Stimulated activated CD8-positive, alpha-beta memory T cell treated with anti-CD3 and anti-CD28 coated beads, Interleukin-15, amount 100 ng/mL, for 1 hour (primary cell): Measurements from ENCODE around the gene VDR.

Source experiments
- DNase-seq: peaks from one replicate; pipeline ENCODE4 v3.0.0-alpha.2; 2020; ENCODE audit warnings: low read depth

The VDR gene

DNA sequence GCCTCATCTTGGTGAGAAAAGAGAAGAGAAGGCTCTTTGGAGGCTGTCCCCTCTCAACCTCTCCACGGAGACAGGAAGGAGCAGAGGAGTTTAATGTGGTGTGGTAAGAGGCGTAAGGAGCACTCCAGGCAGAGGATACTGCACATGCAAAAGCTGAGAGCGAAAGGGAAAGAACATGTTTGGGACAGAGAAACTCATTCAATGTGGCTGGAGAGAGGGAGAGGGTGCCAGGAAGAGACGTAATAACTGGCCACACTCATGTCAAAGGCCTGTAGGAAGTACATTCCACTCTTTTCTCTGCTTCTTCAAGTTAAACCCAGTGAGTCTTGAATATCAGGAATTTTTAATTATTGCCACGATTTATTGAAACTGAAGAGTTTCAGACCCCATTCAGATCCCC, 12.0 kb downstream of the VDR start:
- no peak for DNase-seq

DNA sequence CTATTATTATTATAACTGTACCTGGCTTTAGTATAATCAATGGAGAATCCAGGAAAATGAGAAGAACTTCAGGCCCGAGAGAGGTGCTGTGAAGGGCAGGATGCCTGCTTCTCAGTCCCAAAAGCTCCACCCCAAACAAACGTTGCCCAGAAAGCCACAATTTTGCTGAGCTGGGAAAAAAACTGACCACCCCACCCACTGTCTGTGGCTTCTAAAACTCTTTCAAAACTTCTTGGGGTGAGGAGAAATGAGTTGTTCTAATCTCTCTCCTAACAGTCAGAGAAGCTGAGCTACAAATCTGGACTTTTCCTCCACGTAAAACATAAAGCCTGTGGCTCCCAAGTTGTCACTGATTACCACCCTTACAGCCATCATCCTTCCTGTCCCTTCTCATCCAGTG, 13.4 kb downstream of the VDR start:
- no peak for DNase-seq

DNA sequence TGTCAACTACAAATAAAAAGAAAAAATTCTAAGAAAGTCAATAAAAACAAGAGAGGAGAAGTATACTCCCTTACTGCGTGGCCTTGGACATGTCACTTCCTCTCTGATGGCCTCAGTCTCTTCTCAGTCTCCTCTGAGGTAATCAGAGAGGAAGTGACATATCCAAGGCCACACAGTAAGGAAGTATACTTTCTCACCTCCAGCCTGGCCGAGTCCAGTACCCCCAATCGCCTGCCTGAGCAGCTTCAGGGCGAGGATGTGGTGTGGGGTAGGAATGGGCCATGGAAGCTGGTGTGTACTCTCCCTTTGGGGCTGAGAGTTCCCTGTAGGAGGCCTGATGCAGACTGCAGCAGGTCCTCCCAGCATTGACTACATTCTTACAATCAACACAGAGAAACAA, 15.8 kb downstream of the VDR start:
- no peak for DNase-seq

DNA sequence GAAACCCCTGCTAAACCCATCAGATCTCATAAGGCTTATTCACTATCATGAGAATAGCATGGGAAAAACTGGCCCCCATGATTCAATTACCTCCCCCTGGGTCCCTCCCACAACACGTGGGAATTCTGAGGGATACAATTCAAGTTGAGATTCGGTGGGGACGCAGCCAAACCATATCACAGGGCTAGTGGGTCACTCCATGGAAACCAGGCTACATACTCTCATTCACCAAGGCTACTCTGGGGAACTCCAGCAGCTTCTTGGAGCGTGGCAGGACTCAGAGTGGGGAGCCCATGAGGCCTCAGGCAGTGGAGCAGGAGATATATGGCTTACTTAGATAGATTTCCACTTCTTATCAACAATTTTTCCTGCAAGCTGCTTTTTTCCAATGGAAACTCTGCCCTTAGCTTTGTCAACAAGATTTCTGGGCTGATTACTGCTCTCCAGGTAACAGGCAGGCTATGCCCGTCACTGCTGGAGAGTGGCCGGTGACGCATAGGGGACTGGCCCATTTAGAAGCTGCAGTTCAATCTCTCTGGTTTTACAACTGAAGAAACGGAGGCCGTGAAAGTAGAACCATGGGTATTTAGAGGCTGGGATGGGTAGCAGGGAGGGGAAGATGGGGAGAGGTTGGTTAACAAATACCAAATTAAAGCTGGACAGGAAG, 16.5 kb downstream of the VDR start:
- DNase-seq = no peak

DNA sequence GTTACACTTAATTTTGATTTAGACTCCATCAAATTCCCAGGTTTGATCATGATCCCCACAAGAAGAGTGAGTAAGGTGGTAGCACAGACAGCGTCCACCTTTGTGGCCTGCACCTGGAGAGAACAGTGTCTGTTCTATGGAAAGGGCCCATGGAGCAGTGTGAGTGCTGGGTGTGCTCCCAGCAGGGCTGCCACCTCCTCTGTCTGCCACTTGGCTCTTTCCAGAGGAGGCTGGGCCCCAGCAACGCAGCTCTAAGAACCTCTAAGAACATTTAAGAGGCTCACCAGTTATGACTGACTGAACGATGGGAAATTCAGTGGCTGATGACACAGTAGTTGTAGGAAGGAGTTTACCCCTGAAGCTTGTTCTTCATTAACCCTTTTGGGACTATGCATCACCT, 17.3 kb downstream of the VDR start:
- no peak for DNase-seq

DNA sequence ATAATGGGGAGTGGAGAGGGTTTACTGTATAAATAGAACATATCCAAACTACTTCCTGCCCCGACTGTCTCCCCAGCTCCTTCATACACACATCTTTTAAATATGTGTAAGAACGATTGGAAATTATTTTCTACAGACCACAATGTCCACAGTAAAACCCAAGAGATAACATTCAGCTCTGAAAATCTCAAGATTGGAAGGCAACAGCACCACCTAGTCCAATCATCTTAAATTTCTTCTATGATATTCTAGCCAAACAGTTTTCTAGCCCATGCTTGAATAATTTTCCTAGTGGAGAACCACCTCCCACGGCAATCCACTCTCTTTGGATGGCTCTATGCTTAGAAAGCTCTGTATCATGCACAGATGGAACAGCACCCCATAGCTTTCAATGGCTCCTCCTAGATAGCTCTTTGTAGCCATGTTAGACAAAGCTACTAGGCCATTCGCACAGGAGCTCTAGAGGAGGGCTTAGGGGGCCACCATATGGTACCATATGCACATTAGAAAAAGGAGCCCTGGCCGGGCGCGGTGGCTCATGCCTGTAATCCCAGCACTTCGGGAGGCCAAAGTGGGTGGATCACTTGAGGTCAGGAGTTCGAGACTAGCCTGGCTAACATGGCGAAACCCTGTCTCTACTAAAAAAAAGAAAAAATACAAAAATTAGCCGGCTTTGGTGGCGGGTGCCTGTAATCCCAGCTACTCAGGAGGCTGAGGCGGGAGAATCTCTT, 18.1 kb downstream of the VDR start:
- no peak for DNase-seq

DNA sequence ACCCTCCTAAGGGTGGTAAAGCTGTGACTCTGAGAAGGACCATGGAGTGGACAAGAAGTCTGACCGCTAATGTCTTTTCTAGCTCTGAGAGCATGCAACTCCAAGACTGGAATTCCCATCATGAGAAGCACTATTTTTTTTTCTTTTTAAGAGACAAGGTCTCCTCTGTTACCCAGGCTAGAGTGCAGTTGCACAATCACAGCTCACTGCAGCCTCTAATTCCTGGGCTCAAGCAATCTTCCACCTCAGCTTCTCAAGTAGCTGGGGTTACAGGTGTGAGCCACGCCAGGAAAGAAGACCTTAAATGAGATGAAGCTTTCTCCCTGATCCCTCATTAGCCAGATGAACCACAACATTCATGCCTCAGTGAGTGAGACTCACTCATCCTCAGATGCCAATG, 19.2 kb downstream of the VDR start:
- no peak for DNase-seq

DNA sequence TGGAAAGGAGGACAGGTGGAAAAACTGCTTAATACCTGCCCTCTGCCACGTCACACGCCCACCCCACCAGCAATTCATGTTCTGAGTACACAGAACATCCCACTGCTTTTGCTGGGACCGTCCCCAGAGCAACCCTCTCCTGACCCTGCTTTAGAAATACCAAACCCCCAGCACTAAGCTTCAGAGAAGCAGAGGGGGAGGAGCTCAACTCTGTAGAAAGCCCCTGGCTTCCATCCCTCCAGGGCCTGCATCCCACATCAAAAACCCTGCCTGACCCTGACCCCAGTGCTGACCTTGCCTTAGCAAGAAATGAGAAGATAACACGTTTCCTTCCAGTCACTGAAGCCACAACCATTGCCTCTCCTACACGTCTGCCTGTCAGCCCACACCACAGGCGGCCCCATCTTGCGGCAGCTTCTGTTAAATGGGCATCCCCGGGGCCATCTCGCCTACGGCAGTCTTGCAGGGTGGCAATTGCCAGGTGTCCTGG, 19.7 kb downstream of the VDR start:
- DNase-seq = no peak

DNA sequence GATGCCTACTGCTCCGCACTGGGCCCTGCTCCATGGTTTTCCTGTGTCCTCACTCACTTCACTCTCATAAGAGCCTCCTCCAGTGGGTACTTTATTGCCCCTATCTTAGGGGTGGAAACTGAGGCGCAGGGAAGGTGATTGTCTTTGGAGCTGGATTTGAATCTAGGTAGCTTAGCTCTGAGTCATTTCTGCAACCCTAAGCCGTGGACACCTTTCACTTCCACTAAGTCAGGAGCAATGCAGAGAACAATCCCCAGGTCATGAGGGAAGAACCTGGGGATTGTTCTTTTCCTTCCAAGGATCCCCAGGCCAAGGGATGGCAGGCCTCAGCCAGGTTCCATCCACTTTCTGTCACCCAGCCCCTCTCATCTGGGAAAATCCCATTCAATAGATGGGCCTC, 20.3 kb downstream of the VDR start:
- DNase-seq = no peak

DNA sequence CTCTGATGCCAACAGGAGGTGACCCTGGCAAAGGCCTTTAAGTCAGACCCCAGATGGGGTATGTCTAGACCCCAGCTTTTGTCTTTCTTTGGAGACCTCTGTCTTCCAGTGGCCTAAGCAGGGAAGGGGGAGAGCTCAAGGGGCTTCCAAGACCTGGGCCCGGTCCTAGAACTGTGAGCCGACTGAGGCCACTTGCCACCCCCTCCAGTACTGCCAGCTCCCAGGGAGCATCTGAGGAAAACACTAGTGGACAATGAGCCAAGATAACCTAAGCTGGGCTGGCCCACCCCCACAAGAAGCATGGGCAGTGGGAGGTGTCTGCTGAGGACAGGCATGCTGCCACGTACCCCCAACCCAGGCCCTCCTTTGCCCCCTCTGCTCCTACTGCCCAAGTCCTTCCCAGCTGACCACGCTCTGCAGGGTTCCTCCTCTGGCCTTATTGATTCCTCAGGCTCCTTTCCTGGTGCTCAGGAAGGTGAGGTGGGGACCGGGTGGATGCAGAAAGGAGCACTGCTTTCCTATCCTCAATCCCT, 21.1 kb downstream of the VDR start:
- no peak for DNase-seq

DNA sequence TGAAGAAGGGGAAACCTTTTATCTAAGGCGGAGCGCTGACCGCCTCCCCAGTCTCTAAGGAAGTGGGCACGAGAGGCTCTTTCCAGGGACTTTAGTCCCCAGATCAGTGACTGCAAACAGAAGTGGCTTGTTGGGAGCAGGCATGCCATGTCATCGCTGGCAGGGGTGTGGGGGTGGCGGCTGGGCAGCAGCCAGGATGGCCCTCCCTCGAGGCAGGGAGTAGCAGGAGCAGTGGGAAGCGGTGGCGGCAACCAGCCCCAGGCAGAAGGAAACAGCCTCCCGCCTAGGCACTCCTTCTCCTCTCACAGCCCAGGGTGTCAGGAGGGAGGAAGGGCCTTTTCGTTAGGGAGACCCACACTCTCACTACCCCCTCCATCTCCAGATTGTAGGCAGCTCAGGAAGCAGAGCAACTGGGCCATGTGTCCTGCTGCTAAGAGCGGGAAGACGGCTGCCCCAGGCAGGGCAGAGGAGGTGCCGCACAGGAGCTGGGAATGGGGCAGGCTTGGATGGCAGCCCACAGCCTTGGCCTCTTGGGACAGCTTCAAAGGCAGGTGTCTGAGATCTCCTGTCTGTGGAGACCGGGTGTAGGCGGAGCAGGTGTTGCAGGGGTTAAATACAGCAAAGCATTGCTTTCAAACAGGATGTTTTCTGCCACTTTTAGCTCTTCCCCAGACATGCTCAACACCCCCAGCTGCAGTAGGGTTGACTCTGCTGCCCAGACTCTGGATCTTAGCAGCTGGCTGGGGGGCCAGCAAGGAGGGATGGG, 21.8 kb downstream of the VDR start:
- DNase-seq = no peak

DNA sequence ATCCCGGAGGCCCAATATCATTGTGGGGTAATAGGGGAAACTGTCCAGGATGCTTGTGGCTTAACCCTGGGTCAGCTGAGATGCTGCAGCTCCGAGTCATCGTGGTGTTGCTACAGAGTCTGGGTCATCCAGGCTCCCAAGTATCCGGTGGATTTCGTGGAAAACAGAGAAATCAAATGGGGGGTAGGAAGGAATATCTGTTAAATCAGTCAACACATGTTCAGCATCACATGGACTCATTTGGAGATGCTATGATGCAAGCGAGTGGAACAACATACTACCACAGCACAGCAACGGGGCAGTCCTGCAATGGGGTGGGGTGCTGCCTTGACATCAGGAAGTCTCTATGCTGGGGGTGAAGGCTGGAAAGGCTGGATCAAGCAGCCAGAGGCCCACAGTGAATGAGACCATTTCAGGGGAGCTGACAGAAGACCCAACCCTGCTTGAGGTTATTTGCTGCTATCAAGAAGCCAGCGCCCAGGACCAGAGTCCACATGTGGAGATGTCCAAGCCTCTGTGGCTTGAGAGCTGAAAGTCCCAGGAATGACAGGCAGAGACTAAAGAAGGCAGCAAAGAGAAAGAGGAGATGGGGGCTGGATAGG, 22.9 kb downstream of the VDR start:
- DNase-seq = no peak

DNA sequence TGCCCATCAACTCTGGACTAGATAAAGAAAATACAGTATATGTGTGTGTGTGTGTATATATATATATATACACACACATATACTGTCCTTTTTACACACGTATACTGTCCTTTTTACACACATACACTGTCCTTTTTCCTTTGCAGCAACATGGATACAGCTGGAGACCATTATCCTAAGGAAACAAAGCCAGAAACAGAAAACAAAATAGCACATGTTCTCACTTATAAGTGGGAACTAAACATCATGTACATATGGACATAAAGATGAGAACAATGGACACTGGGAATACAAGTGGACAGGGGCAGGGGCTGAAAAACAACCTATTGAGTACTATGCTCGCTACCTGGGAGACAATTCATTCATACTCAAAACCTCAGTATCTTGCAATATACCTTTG, 23.7 kb downstream of the VDR start:
- DNase-seq = no peak

DNA sequence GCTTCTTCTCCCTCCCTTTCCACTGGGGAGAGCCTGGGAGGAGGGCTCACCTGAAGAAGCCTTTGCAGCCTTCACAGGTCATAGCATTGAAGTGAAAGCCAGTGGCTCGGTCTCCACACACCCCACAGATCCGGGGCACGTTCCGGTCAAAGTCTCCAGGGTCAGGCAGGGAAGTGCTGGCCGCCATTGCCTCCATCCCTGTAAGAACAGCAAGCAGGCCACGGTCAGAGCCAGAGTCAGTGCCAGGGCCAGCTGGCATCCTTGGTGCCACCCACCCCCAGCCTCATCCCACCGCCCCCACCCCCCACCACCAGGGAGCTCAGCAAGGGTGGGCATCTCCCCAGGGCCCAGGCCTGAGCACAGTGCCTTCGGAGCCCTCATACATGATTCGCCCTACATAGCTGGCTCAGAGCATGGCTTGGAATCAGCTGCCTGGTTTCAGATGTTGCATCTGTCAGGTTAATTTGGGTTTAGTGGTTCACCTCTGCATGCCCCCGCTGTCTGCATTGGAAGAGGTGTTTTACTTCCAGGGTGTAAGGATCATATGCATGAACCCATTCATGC, 25.8 kb downstream of the VDR start:
- DNase-seq = no peak

DNA sequence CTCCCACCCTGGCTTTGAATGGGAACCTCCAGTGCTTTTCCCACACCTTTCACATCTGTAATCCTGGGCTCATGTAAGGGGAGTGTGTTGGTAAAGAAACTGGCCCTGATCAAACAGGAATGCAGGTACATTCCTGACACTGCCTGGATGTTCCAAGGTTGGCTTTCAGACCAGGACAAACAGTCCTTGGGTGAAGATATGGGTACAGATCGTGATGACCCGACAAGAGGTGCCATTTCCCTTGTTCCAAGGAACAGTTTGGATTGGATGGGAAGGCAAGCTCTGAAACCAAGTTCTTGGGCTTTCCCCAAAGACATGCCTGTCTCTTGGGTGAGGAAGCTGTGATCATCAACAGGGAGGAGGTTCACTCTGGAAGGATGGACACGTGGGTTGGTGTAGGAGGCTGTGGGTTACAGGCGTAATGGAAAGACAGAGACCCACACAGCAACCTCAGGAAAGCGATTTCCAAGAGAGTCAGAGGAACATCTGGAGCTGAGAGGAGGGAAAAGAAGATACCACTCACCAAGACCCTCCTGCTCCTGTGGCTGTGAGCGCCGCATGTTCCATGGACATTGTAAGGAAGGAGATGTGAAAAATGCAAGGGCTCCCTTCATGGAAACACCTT, 26.4 kb downstream of the VDR start:
- DNase-seq = no peak

DNA sequence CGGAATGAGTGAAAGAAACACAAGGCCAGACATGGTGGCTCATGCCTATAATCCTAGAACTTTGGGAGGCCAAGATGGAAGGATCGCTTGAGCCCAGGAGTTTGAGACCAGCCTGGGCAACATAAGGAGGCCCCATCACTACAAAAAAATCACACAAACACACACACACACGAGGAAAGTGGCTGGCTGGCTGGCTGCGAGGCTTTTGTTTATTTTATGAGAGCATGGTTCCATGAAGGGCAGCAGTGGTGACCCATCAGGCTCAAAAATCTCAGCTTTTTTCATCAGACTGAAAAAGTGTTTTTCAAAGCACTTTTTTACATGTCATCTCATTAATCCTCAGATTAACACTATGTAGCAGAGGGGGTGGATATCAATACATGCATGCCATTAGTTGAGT, 27.7 kb downstream of the VDR start:
- DNase-seq = no peak

DNA sequence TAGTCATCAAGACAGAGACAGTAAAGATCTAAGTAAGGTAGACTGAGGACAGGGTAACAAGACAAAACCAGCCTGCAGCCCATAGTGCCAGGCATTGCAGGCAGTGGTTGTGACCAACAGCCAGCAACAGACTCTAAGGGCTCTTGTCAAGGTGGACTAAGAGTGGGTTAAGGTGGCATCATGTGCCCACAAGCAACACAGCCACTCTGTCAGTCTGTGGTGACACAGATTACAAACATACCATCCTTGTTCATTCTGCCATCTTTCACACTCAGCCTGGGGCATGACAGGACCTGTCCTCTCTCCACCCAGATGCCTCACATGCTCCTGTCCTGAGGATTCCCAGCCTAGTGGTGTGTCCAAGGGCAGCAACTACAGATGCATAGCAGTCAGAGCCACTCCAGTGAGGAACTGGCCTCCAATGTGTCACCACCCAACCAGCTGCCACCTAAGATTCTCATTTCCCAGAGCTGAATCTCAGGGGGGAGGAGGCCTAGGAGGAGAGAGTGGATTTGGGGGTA, 28.3 kb downstream of the VDR start:
- no peak for DNase-seq

DNA sequence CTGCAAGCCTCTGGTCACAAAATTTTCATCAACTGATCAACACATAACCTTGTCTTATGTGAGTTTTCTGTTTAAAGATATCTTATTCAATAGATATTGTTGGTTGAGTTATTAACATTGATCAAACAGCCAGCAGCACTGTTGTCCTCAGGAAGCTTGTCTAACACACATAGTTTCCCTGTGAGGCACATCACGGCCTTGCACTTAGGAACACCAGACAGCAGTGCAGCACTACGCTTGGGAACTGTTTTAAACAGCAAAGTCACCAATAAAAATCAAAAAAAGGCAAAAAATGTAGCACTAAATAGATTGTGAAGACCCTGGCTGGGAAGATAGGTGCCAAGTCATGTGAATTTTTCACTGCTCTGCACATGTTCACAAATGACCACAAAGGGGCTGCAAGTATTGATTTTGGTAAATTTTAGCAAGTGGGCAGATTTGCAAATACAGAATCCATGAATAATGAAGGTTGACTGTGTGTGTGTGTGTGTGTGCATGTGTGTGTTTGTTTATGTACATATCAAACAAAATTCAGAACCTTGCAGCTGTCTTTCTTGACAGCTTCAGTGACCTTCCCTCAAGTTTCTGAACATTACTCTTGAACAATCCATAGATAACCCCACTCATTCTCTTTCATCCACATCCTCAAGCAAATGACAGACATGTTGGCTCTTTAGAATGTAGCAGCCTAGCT, 28.9 kb downstream of the VDR start:
- no peak for DNase-seq

DNA sequence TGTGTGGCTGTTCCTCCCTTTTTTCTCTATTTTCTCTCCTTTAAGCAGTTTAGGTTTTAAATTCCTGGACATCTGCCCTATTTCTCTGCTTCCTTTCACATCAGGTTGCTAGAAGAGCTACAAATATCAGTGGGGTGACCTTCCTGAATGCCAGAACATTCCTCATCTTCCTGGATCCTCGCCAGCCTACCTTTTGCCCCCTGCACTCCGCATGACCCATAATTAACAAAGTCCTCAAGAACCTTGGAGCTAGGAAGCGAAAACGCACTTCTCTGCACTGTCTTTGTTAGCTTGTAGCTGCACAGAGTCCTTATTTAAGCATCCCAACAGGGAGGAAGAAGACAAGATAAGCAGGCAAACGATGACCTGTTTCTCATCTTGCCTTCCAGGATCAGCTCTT, 30.5 kb downstream of the VDR start:
- no peak for DNase-seq

DNA sequence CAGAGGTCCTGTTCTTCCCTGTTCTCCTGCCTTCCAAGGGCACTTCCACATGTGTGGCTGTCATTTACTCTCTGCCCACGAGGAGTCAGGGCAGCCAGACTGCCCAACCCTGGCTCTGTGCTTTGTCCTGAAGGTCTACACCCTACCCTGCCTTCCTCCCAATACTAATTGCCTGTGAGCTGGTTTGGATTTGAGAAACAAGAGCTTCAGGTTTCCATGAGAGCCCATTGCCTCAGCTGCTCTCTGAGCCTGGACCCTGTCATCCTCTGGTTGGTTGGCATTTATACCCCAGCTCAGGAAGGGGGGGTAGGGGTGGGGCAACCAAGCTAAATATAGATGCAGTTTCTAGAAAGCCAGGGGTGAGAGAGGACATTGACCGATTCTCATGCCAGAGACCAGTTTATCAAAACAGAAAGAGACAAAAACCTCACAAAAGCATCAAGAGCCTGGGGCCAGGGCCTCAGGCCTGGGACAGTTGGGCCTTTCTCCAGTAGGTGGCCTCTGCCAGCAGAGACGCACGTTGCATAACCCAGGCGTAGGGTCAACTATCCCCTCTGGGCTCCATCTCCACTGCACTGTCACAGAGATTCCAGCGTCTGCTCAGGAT, 34.5 kb downstream of the VDR start:
- no peak for DNase-seq
